ENCODE measurements around the gene RYK.

The RYK gene

GRCh38 chr3:134149286-134149685, 101.4 kb downstream of the RYK start:
- peak; percentile 22 for DNase-seq (ENCODE audit: low read depth)

- DNase-seq (ENCODE audit: low read depth), result no peak
Observed at GRCh38 chr3:134148534-134148933, 102.1 kb downstream of the RYK start.

GRCh38 chr3:134147411-134147810, 103.2 kb downstream of the RYK start:
- DNase-seq (ENCODE audit: low read depth), result no peak

GRCh38 chr3:134146666-134147065, 104.0 kb downstream of the RYK start:
- DNase-seq (ENCODE audit: low read depth), result no peak

- no peak for DNase-seq (ENCODE audit: low read depth)
Observed at GRCh38 chr3:134145183-134145582, 105.5 kb downstream of the RYK start.

GRCh38 chr3:134144694-134145093, 106.0 kb downstream of the RYK start:
- no peak for DNase-seq (ENCODE audit: low read depth)

GRCh38 chr3:134143828-134144401, 106.7 kb downstream of the RYK start:
- no peak for DNase-seq (ENCODE audit: low read depth)

GRCh38 chr3:134136604-134137003, 114.1 kb downstream of the RYK start:
- no peak for DNase-seq (ENCODE audit: low read depth)

- no peak for DNase-seq (ENCODE audit: low read depth)
Observed at GRCh38 chr3:134134698-134135415, 115.8 kb downstream of the RYK start.

GRCh38 chr3:134134240-134134639, 116.4 kb downstream of the RYK start:
- no peak for DNase-seq (ENCODE audit: low read depth)

GRCh38 chr3:134132961-134133360, 117.7 kb downstream of the RYK start:
- peak; percentile 41 for DNase-seq (ENCODE audit: low read depth)

- DNase-seq (ENCODE audit: low read depth), result no peak
Observed at GRCh38 chr3:134126153-134126552, 124.5 kb downstream of the RYK start.

GRCh38 chr3:134114726-134115125, 135.9 kb downstream of the RYK start:
- no peak for DNase-seq (ENCODE audit: low read depth)

GRCh38 chr3:134111616-134112015, 139.0 kb downstream of the RYK start:
- no peak for DNase-seq (ENCODE audit: low read depth)

GRCh38 chr3:134110963-134111362, 139.7 kb downstream of the RYK start:
- DNase-seq (ENCODE audit: low read depth), result no peak
